SK-N-SH treated with all-trans-retinoic acid at 6 μM for 48 hours (cell line): ENCODE data around the gene HTR3A.

Experiments
- ARNTL ChIP-seq: fragments of 450-650 bp; formaldehyde crosslinking; IDR thresholded peaks from 2 replicates; pipeline ENCODE4 v1.5.0; 2020; ENCODE audit warnings: low read depth, mild to moderate bottlenecking, moderate library complexity, borderline replicate concordance
- CSDC2 ChIP-seq: fragments of 250-450 bp; sonication (Bioruptor Pico); IDR thresholded peaks from 2 replicates; pipeline ENCODE4 v1.5.0; 2020; ENCODE audit warnings: mild to moderate bottlenecking, moderate library complexity
- GLIS3 ChIP-seq: fragments of 250-450 bp; sonication (Bioruptor Pico); IDR thresholded peaks from 2 replicates; pipeline ENCODE4 v1.5.0; 2020; ENCODE audit warnings: mild to moderate bottlenecking, moderate library complexity
- ISL1 ChIP-seq: fragments of 250-450 bp; sonication (Bioruptor Pico); IDR thresholded peaks from 2 replicates; pipeline ENCODE4 v2.1.2; 2022; ENCODE audit warnings: mild to moderate bottlenecking, moderate library complexity
- SNAI2 ChIP-seq: fragments of 250-450 bp; sonication (Bioruptor Pico); IDR thresholded peaks from 2 replicates; pipeline ENCODE4 v1.5.0; 2020; ENCODE audit warnings: mild to moderate bottlenecking, moderate library complexity
- ZFP3 ChIP-seq: fragments of 250-450 bp; sonication (Bioruptor Pico); IDR thresholded peaks from 2 replicates; pipeline ENCODE4 v1.5.0; 2020; ENCODE audit warnings: mild to moderate bottlenecking, moderate library complexity
- ZFP30 ChIP-seq: fragments of 450-650 bp; formaldehyde crosslinking; IDR thresholded peaks from 2 replicates; pipeline ENCODE4 v1.5.0; 2022; ENCODE audit warnings: mild to moderate bottlenecking, moderate library complexity
- TF ChIP-seq, protein P1 (sequence below): fragments of 250-450 bp; sonication (Bioruptor Pico); IDR thresholded peaks from 2 replicates; pipeline ENCODE4 v1.5.1; 2021; ENCODE audit warnings: mild to moderate bottlenecking, moderate library complexity

DNA sequence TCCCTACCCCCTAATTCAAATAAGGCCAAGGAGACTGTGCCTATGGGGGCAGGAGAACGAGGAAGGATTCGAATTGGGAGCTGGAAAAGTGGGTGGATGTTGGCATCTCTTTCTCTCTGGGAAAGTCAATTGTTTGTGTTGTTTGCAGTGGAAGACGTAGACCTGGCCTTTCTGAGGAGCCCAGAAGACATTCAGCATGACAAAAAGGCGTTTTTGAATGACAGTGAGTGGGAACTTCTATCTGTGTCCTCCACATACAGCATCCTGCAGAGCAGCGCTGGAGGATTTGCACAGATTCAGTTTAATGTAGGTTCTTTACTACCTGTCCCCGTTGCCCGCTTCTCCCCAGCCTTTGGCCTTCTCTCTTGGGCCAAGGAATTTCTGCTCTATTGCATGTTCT, 42.1 kb upstream of the HTR3A start:
- TF ChIP-seq ISL1 (CRISPR knock-in tag) (no peak), ZFP30 (CRISPR knock-in tag) (no peak), SNAI2 (CRISPR knock-in tag) (no peak), ZFP3 (CRISPR knock-in tag) (no peak), CSDC2 (no peak), ARNTL (no peak), GLIS3 (CRISPR knock-in tag) (no peak)
- TF ChIP-seq, protein P1, sequence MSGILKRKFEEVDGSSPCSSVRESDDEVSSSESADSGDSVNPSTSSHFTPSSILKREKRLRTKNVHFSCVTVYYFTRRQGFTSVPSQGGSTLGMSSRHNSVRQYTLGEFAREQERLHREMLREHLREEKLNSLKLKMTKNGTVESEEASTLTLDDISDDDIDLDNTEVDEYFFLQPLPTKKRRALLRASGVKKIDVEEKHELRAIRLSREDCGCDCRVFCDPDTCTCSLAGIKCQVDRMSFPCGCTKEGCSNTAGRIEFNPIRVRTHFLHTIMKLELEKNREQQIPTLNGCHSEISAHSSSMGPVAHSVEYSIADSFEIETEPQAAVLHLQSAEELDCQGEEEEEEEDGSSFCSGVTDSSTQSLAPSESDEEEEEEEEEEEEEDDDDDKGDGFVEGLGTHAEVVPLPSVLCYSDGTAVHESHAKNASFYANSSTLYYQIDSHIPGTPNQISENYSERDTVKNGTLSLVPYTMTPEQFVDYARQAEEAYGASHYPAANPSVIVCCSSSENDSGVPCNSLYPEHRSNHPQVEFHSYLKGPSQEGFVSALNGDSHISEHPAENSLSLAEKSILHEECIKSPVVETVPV = no peak
